Measurements from ENCODE around the gene PLEKHS1.

The PLEKHS1 gene

DNA sequence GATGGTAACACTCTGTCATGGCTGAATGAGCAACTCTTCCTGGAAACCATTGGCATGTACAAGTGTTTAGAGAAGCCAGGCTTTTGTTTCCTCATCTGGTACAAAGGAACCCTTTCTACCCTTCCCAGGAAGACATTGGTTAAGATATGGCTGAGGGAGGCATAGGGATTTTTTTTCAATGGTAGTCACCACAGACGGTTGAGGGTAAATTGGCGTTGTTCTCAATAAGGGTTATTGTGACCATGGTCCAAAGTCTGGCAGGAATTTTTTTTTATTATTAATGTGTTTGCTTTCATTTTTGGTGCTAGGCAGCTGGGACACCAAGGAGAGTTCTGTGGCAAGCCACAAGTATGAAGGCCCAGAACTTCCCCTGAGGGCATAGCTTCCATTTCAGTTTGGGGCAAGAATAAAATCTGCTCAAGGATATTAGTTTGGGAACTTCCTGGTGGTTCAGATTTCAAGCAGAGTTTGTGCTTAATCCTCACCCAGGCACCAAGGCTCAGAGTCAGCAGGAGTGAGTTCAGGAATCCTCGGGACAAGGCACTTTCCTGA lies at the start of gene PLEKHS1:
TSS of gene PLEKHS1 (plus strand) at position 502 of the 552 bp plus-strand sequence. CDS start 3,596 bp downstream, outside the sequence.
- DNase-seq (ENCODE audit: low spot score) = peak; percentile 47

DNA sequence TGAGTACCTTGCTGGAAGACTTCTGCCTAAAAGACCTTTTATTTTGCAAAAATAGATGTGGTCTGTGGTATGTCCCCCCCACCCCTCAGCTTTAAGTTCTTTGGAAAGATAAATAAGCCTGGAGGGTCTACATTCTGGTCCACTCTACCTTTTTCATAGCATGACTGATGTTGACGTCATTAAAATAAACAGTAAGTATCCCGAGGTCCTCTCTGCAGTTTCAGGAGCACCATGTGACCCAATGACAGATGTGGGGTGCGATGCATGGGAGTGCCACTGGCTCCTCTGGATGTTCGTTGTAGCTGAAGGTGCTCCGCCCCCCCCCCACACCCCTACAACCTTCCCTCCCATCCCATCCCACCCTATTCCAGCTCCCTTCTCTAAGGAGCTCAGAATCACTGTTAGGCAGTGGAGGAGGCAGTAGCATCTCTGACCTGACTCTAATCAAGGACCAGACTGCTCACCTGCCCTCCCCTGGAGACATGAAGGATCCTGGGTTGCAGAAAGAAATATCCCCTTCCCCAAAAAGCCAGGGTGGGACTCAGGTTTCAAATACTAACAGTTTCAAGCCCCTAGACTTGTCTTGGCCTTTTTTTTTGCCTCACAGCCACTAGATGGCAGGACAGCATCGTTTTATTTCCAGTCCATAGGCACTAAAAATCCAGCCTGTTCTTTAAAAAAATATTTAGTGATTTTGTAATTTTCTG lies 46.7 kb upstream of the PLEKHS1 start:
- peak; percentile 11 for DNase-seq (ENCODE audit: low spot score)

DNA sequence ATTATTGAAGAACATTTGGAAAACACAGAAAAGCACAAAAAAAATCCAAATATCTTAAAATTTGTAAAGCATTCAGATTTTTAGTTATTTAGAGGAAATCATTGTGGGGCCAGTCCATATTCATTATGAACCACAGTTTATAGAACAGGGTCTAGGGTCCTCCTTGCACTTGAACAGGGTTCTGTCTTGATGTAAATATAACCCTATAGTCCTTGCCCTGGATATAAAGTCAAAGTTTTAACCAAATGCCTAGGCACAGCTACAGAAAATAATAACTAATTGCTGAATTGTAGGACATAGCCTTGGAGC lies 46.2 kb upstream of the PLEKHS1 start:
- DNase-seq (ENCODE audit: low spot score) = no peak

- DNase-seq (ENCODE audit: low spot score) = no peak
These were observed 44.9 kb upstream of the PLEKHS1 start for GRCh38 chr10:113706623-113707022.

DNA sequence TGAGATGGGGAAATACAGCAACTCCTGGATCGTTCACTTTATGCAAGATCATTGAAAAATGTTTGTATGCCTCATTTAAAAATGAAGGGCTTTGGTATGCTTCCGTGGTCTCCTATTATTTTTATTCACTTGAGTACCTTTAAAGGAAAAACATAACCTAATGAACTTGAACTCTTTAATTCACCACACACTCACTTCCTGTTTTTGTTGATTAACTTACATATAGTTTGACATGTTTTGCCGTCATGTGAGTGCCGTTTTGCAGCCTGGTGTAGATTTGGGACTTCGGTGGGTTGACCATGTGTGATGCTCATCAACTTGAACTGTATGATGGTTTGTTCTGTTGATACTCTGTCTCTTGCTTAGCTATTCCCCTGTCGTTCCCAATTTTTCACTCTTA lies 42.8 kb upstream of the PLEKHS1 start:
- no peak for DNase-seq (ENCODE audit: low spot score)

GRCh38 chr10:113709221-113709838 lies 42.2 kb upstream of the PLEKHS1 start:
- DNase-seq (ENCODE audit: low spot score) = no peak

DNA sequence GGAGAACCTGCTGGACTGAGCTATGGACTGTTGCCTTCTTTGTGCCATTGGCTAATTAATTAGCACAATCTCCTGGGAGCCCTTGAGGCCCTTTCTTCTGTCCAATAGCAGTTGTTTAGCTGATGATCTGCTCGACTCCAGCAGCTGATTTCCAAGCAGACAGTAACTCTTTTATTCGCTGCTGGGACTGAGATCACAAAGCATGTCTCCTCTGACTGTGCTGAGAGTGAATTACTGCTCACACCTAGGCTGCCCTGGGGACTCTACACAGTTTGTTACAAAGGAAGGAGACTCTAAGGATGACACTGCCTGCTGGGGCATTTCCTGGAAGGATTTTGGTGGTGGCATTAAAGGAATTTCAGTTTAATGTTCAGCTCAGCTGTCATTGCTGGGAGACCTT lies 40.3 kb upstream of the PLEKHS1 start:
- no peak for DNase-seq (ENCODE audit: low spot score)

DNA sequence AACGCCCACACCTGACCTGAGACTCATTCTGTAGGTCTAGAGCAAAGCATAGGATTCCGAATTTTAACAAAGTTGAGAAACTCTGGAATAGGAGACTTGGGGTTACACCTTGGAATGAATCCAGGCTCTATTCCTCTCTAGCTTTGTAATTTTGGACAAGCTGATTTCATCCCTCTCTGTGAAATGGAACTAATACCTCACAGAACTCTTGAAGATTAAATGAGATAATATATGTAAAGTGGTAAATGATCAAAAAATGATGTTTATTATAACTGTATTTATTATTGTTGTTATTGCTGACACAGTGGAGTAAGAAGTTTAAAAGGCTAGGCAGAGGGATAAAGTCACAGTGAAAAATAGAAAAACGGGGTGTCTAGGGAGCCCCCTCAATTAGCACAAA lies 39.5 kb upstream of the PLEKHS1 start:
- DNase-seq (ENCODE audit: low spot score) = no peak

GRCh38 chr10:113712755-113713639 lies 38.5 kb upstream of the PLEKHS1 start:
- no peak for DNase-seq (ENCODE audit: low spot score)

GRCh38 chr10:113713640-113713982 lies 37.9 kb upstream of the PLEKHS1 start:
- no peak for DNase-seq (ENCODE audit: low spot score)

GRCh38 chr10:113716109-113716910 lies 35.2 kb upstream of the PLEKHS1 start:
- no peak for DNase-seq (ENCODE audit: low spot score)

DNA sequence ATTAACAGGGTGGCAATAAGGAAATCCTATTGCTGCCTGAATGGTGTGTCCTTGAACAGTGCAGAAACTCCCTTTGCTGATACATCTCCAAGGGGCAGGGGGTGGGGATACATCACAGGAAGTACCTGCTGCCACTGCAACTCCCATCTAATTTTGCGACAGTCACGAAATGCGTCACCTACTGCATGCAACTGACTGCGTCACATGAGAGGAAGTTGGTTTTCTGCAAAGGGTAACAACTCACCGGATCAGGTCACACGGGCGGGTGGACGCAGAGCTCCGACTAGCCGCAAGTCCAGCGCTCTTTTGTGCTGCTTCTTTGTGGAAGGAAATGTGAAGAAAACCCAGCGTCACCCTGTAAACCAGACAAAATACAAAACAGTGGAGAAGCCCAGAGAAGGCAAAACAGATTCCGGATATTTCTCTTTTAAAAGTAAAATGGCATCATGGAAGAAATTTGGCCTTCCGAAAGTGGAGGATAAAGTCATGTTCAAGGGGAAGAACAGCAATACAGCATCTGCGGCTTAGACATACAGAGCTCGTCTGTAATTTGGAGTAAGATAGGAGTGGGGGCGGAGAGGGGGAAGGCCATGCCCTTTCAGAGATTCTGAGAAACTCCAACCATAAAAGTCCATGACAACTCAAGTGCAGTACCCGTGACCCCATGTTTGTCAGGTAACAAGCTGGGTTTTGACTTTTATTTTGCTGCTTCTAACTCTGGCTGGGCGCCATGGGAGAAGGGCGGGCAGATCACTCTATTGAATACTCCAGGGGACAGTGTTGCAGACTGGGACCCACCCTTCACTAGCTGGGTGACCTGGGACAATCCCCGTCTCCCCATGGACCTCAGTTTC lies 32.3 kb upstream of the PLEKHS1 start:
- no peak for DNase-seq (ENCODE audit: low spot score)

DNA sequence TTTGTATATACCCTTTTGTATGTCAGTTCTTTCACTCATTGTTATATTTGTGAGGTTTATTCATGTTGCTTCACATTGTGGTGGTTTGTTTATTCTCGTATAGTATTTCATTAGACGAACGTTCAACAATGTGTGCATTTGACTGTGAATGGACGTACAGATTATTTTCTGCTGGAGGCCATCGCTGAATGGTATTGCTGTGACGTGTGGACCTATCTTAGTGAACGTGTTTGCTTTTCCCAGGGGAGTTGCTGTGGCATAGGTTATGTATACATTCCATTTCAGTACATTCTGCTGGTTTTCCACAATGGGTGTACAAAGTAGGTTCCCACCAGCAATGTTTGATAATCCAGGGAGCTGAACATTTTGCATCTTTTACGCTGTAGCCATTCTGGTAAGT lies 31.1 kb upstream of the PLEKHS1 start:
- no peak for DNase-seq (ENCODE audit: low spot score)

DNA sequence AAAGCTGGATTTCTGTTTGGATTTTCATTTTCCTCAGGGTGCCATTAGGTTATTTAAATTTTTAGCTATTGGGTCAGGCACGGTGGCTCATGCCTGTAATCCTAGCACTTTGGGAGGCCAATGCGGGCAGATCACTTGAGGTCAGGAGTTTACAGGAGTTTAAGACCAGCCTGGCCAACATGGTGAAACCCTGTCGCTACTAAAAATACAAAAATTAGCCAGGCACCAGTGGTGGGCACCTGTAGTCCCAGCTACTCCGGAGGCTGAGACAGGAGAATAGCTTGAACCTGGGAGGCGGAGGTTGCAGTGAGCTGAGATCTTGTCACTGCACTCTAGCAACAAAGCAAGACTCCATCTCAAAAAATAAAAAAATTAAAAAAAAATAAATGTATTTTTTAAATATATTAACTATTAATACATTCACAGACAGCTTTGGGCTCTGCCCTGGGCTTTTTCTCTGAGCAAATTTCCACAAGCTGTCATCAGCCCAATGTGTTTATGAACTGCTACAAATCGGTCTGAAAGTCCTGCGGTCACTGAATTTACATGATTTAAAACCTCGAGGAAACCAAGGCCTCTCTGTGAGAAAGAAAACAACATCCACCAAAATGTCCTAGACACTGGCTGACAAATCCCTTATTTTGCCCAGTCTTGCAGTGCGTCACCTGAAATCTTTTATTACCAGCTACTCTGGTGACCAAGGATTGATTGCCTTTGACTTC lies 19.2 kb upstream of the PLEKHS1 start:
- no peak for DNase-seq (ENCODE audit: low spot score)

DNA sequence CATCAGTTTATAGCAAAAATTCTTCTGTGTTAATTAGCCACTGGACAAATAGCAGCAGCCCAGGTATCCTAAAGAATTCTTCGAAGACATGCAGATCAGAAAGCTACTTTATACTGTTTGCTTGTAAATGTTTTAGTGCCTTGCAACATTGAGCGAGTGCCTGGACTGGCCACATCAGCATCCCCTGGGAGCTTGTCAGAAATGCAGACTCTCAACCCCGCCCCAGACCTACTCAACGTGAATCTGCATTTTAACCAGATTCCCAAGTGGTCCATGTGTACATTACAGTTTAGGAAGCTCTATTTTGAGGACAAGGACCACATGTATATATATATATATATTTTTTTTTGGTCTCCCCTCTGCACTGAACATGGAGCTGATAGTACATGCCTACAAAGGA lies 18.5 kb upstream of the PLEKHS1 start:
- no peak for DNase-seq (ENCODE audit: low spot score)

GRCh38 chr10:113733635-113734034 lies 17.8 kb upstream of the PLEKHS1 start:
- no peak for DNase-seq (ENCODE audit: low spot score)

DNA sequence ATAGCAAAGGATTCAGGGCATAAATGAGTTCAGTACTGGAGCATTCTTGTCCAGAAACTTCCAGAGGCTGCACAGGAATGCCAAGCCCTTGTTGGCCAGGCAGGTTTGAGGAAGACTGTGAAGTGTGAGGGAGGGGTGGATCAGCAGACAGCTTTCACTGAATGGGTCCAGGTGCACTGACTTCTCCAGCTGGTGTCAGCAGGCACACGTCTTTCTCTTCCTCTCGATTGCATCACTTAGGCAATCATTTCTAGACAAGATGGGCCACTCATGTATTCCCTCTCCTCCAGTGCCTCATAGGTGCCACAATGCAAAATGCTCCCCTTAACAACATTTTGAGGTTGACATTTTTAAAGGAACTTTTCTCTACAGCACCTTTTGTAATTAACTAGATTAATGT lies 15.6 kb upstream of the PLEKHS1 start:
- no peak for DNase-seq (ENCODE audit: low spot score)

- no peak for DNase-seq (ENCODE audit: low spot score)
These were observed 14.9 kb upstream of the PLEKHS1 start for GRCh38 chr10:113736576-113736975.

GRCh38 chr10:113739031-113739430 lies 12.5 kb upstream of the PLEKHS1 start:
- no peak for DNase-seq (ENCODE audit: low spot score)

GRCh38 chr10:113739577-113739976 lies 11.9 kb upstream of the PLEKHS1 start:
- no peak for DNase-seq (ENCODE audit: low spot score)
